ENCODE data around the gene ANKRD28. TPM values are rescaled to one million over a fixed set of nuclear protein-coding genes. Genes with fewer than 3 reads are reported as not detected.

ANKRD28 gene
- total and polyA plus RNA-seq, 9 donors, result 21.2 to 79.4 (median 43.8) TPM

DNA sequence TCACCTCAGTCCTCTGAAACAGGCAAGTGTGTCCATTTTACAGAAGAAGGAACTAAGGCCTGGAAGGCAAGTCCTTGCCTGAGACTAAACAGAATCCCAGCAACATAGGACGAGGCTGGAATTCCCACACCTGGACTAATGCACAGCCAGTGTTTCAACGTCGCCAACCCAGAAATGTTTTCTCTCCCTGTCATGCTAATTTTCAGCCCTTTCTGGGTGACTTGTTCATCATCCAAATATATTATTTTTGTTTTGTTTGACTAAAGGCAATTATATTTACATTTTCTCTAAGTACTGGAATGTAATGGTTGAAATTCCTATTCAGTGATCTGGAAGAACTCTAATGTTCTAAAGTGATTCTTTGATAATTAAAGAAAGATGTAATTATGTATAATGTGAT, 144.5 kb downstream of the ANKRD28 start:
- Histone ChIP-seq H3K27me3 (no peaks in the 10 kb centered on the region), H3K36me3 (no peaks in the 10 kb centered on the region), H3K4me3 (no peak overlapping the region), H3K4me1 (ENCODE audit: insufficient read depth) (no peaks in the 10 kb centered on the region), H3K9me3 (peaks cover 0 to 4% of the 10 kb centered on the region in 2 donors), H3K27ac (no peak overlapping the region)
- no peak for DNase-seq
- intact Hi-C loops (cut with DNase I), result no loop called here
- TF ChIP-seq POLR2A (IDR thresholded peaks at IDR 0.05), result no peak
- no peak for TF ChIP-seq EP300 (IDR thresholded peaks at IDR 0.05)
- TF ChIP-seq, protein P1, sequence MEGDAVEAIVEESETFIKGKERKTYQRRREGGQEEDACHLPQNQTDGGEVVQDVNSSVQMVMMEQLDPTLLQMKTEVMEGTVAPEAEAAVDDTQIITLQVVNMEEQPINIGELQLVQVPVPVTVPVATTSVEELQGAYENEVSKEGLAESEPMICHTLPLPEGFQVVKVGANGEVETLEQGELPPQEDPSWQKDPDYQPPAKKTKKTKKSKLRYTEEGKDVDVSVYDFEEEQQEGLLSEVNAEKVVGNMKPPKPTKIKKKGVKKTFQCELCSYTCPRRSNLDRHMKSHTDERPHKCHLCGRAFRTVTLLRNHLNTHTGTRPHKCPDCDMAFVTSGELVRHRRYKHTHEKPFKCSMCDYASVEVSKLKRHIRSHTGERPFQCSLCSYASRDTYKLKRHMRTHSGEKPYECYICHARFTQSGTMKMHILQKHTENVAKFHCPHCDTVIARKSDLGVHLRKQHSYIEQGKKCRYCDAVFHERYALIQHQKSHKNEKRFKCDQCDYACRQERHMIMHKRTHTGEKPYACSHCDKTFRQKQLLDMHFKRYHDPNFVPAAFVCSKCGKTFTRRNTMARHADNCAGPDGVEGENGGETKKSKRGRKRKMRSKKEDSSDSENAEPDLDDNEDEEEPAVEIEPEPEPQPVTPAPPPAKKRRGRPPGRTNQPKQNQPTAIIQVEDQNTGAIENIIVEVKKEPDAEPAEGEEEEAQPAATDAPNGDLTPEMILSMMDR (IDR thresholded peaks at IDR 0.05), result no peak
- WGBS, 3 donors, result 40 to 66% (median 58%) methylated on average over 3 of the region's 3 CpGs

DNA sequence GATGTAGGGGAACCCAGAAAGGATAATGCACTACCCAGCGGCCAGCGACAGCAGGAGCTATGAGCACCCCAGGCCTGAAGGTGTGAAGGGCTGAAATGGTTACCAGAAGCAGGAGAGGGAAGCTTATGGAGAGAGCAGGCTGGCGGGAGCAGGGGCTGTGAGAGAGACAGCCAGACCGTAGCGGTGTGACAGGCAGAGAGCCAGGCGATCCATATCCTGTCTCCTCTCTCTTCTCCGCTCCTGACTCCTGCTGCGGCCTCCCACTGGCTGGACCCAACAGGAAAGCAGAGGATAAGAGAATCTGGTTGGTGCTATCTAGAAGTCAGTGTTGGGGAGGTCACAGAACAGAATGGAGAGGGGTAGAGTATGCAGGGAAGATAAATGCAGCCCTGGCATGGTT, 146.4 kb downstream of the ANKRD28 start:
- Histone ChIP-seq H3K27me3 (no peaks in the 10 kb centered on the region), H3K27ac (no peak overlapping the region), H3K4me1 (ENCODE audit: insufficient read depth) (peaks cover 3% of the 10 kb centered on the region), H3K9me3 (peaks cover 0 to 4% of the 10 kb centered on the region in 2 donors), H3K36me3 (no peaks in the 10 kb centered on the region), H3K4me3 (no peak overlapping the region)
- TF ChIP-seq POLR2A (IDR thresholded peaks at IDR 0.05), result no peak
- TF ChIP-seq EP300 (IDR thresholded peaks at IDR 0.05), result no peak
- TF ChIP-seq, protein P1 (IDR thresholded peaks at IDR 0.05), result no peak
- intact Hi-C loops (cut with DNase I), result no loop called here
- DNase-seq, result no peak
- WGBS, 3 donors, result 81 to 91% (median 89%) methylated on average over 8 of the region's 8 CpGs

- no peak for DNase-seq
- no peaks in the 10 kb centered on the region for H3K36me3 ChIP-seq
- WGBS, 3 donors, result 43 to 65% (median 50%) methylated on average over 5 of the region's 5 CpGs
- intact Hi-C loops (cut with DNase I), result no loop called here
- H3K27ac ChIP-seq, result no peak overlapping the region
- peaks cover 5% of the 10 kb centered on the region for H3K4me1 ChIP-seq (ENCODE audit: insufficient read depth)
- no peak for TF ChIP-seq EP300 (IDR thresholded peaks at IDR 0.05)
- TF ChIP-seq POLR2A (IDR thresholded peaks at IDR 0.05), result no peak
- TF ChIP-seq, protein P1 (IDR thresholded peaks at IDR 0.05), result no peak
- H3K9me3 ChIP-seq, result no peaks in the 10 kb centered on the region
- H3K27me3 ChIP-seq, result no peaks in the 10 kb centered on the region
- no peak overlapping the region for H3K4me3 ChIP-seq
Measured at GRCh38 chr3:15649858-15650257, 147.9 kb downstream of the ANKRD28 start.

GRCh38 chr3:15649341-15649740, 148.4 kb downstream of the ANKRD28 start:
- Histone ChIP-seq H3K27ac (no peak overlapping the region), H3K36me3 (no peaks in the 10 kb centered on the region), H3K9me3 (no peaks in the 10 kb centered on the region), H3K4me1 (ENCODE audit: insufficient read depth) (peaks cover 5% of the 10 kb centered on the region), H3K4me3 (no peak overlapping the region), H3K27me3 (no peaks in the 10 kb centered on the region)
- WGBS, 3 donors, result 94 to 99% (median 96%) methylated on average over 3 of the region's 3 CpGs
- TF ChIP-seq POLR2A (IDR thresholded peaks at IDR 0.05) (no peak), EP300 (IDR thresholded peaks at IDR 0.05) (no peak)
- TF ChIP-seq, protein P1 (IDR thresholded peaks at IDR 0.05), result no peak
- no peak for DNase-seq
- intact Hi-C loops (cut with DNase I), result no loop called here

Measured in ovary (tissue), 9 donors.